ENCODE measurements around the gene GAS1. TPM values are rescaled to one million over a fixed set of nuclear protein-coding genes. Genes with fewer than 3 reads are reported as not detected.
A peak's percentile ranks its signal among the peaks of the same experiment; 100 is the strongest.

The GAS1 gene
- total RNA-seq (under 1 TPM; 0.59 to 0.69 TPM), total RNA-seq (0 to 1.2 (median 0.41) reads per million in 172 experiments)
- 0.30 TPM for polyA plus RNA-seq (2013, experiment 1 of 2)
- 2.3 TPM for polyA plus RNA-seq (2013, experiment 2 of 2)

- Mint-ChIP-seq H3K9me3 (no peaks in the 10 kb centered on the region), H3K36me3 (ENCODE audit: low read depth) (no peaks in the 10 kb centered on the region), H3K27ac (peak within 1 kb of the TSS; percentile 62)
These were observed at the start of gene GAS1 for GRCh38 chr9:86947146-86948073. GAS1 (minus strand) TSS chr9:86947506; CDS start chr9:86946779, 727 bp downstream.

GRCh38 chr9:86994231-86994630 lies 46.9 kb upstream of the GAS1 start:
- Mint-ChIP-seq H3K36me3 (ENCODE audit: low read depth) (no peaks in the 10 kb centered on the region), H3K27ac (no peak overlapping the region), H3K9me3 (no peaks in the 10 kb centered on the region), H3K27me3 (peaks cover 32% of the 10 kb centered on the region), H3K4me3 (no peak overlapping the region), H3K4me1 (ENCODE audit: low read depth) (no peaks in the 10 kb centered on the region)
- intact Hi-C loops (cut with DNase I, micrococcal nuclease), result no loop called here
- ATAC-seq (ENCODE audit: poor library complexity), result no peak
- Histone ChIP-seq H3K9me3 (ENCODE audit: control insufficient read depth in 1 of 2, insufficient read depth in 1 of 2, low read length in 2 of 2) (no peaks in the 10 kb centered on the region), H3K27me3 (ENCODE audit: control insufficient read depth in 1 of 2, insufficient read depth in 2 of 2, low read length in 2 of 2) (peaks cover 0 to 2% of the 10 kb centered on the region in 2 experiments), H3K4me1 (ENCODE audit: insufficient read depth, low read length) (no peaks in the 10 kb centered on the region), H3K27ac (ENCODE audit: low read depth in 1 of 2, low read length in 2 of 2) (no peak overlapping the region), H3K36me3 (ENCODE audit: insufficient read depth, low read length) (no peaks in the 10 kb centered on the region), H3K4me3 (ENCODE audit: low read length) (no peak overlapping the region)
- no peak for DNase-seq
- ChIA-PET POLR2A (no interaction called here), CTCF (no interaction called here)
- no peak for TF ChIP-seq CTCF (IDR thresholded peaks at IDR 0.05)

More at GRCh38 chr9:86947146-86948073, at the start of gene GAS1:
- peak; percentile 61 for ATAC-seq (ENCODE audit: poor library complexity)
- peak within 1 kb of the TSS; percentile 95 for H3K4me3 Mint-ChIP-seq
- peaks cover 18% of the 10 kb centered on the region for H3K4me1 ChIP-seq (ENCODE audit: insufficient read depth, low read length)
- peaks cover 28% of the 10 kb centered on the region for H3K27me3 Mint-ChIP-seq
- TF ChIP-seq CTCF (IDR thresholded peaks at IDR 0.05), result no peak
- intact Hi-C loops (cut with DNase I, micrococcal nuclease), result loop anchor here in 1 of 2 experiments (5.0 kb wide), 2 partner anchors 595 to 665 kb away; partner anchors contain the start of genes ISCA1 and TUT7
- H3K4me3 ChIP-seq (ENCODE audit: low read length), result peak within 1 kb of the TSS; percentile 71
- H3K4me1 Mint-ChIP-seq (ENCODE audit: low read depth), result peaks cover 25% of the 10 kb centered on the region
- no peaks in the 10 kb centered on the region for H3K36me3 ChIP-seq (ENCODE audit: insufficient read depth, low read length)
- ChIA-PET POLR2A (interaction anchor here (1.1 to 1.4 kb wide), 3 partner anchors 8 to 665 kb away, joined by 3 to 6 read pairs (median 4); partner anchors contain the start of gene ISCA1), CTCF (interaction anchor here (0.7 kb wide), 1 partner anchor 171 kb away, joined by 3 read pairs; no protein-coding TSS in a partner anchor)
- no peak within 1 kb of the TSS for H3K27ac ChIP-seq (ENCODE audit: low read depth in 1 of 2, low read length in 2 of 2)
- peak; percentile 36 to 84 (median 56) for DNase-seq
- peaks cover 25 to 30% of the 10 kb centered on the region in 2 experiments for H3K27me3 ChIP-seq (ENCODE audit: control insufficient read depth in 1 of 2, insufficient read depth in 2 of 2, low read length in 2 of 2)
- no peaks in the 10 kb centered on the region for H3K9me3 ChIP-seq (ENCODE audit: control insufficient read depth in 1 of 2, insufficient read depth in 1 of 2, low read length in 2 of 2)

- TF ChIP-seq CTCF (IDR thresholded peaks at IDR 0.05), result no peak
- Histone ChIP-seq H3K27me3 (ENCODE audit: control insufficient read depth in 1 of 2, insufficient read depth in 2 of 2, low read length in 2 of 2) (peaks cover 0 to 2% of the 10 kb centered on the region in 2 experiments), H3K36me3 (ENCODE audit: insufficient read depth, low read length) (no peaks in the 10 kb centered on the region), H3K4me1 (ENCODE audit: insufficient read depth, low read length) (no peaks in the 10 kb centered on the region), H3K4me3 (ENCODE audit: low read length) (no peak overlapping the region), H3K27ac (ENCODE audit: low read depth in 1 of 2, low read length in 2 of 2) (no peak overlapping the region), H3K9me3 (ENCODE audit: control insufficient read depth in 1 of 2, insufficient read depth in 1 of 2, low read length in 2 of 2) (no peaks in the 10 kb centered on the region)
- H3K27ac Mint-ChIP-seq, result no peak overlapping the region
- CTCF ChIA-PET, result no interaction called here
- no peaks in the 10 kb centered on the region for H3K36me3 Mint-ChIP-seq (ENCODE audit: low read depth)
- H3K27me3 Mint-ChIP-seq, result peaks cover 34% of the 10 kb centered on the region
- H3K4me1 Mint-ChIP-seq (ENCODE audit: low read depth), result no peaks in the 10 kb centered on the region
- ATAC-seq (ENCODE audit: poor library complexity) (no peak), DNase-seq (no peak)
- intact Hi-C loops (cut with DNase I, micrococcal nuclease), result no loop called here
- POLR2A ChIA-PET, result no interaction called here
- no peak overlapping the region for H3K4me3 Mint-ChIP-seq
- no peaks in the 10 kb centered on the region for H3K9me3 Mint-ChIP-seq
These were observed 46.5 kb upstream of the GAS1 start for GRCh38 chr9:86993830-86994229.
